ENCODE data around the gene LONRF3.

LONRF3 gene

GRCh38 chrX:119036107-119037029 is 62.0 kb downstream of the LONRF3 start:
- no peak overlapping the region for H3K4me3 ChIP-seq (ENCODE audit: low read length)
- no peak for TF ChIP-seq ZNF274 (IDR thresholded peaks at IDR 0.05; ENCODE audit: low read depth, low read length)

GRCh38 chrX:119040432-119040831 is 66.0 kb downstream of the LONRF3 start:
- no peak for TF ChIP-seq ZNF274 (IDR thresholded peaks at IDR 0.05; ENCODE audit: low read depth, low read length)
- H3K4me3 ChIP-seq (ENCODE audit: low read length) = no peak overlapping the region

GRCh38 chrX:119041175-119041574 is 66.8 kb downstream of the LONRF3 start:
- no peak overlapping the region for H3K4me3 ChIP-seq (ENCODE audit: low read length)
- TF ChIP-seq ZNF274 (IDR thresholded peaks at IDR 0.05; ENCODE audit: low read depth, low read length) = no peak

- no peak for TF ChIP-seq ZNF274 (IDR thresholded peaks at IDR 0.05; ENCODE audit: low read depth, low read length)
- no peak overlapping the region for H3K4me3 ChIP-seq (ENCODE audit: low read length)
These were observed 67.6 kb downstream of the LONRF3 start for GRCh38 chrX:119042040-119042439.

GRCh38 chrX:119042996-119043395 is 68.6 kb downstream of the LONRF3 start:
- TF ChIP-seq ZNF274 (IDR thresholded peaks at IDR 0.05; ENCODE audit: low read depth, low read length) = no peak

GRCh38 chrX:119045884-119046283 is 71.5 kb downstream of the LONRF3 start:
- no peak for TF ChIP-seq ZNF274 (IDR thresholded peaks at IDR 0.05; ENCODE audit: low read depth, low read length)
- no peak overlapping the region for H3K4me3 ChIP-seq (ENCODE audit: low read length)

More at GRCh38 chrX:119042996-119043395, 68.6 kb downstream of the LONRF3 start:
- no peak overlapping the region for H3K4me3 ChIP-seq (ENCODE audit: low read length)

GRCh38 chrX:119055687-119056086 is 81.3 kb downstream of the LONRF3 start:
- no peak overlapping the region for H3K4me3 ChIP-seq (ENCODE audit: low read length)

GRCh38 chrX:119062750-119063374 is 88.4 kb downstream of the LONRF3 start:
- no peak for TF ChIP-seq ZNF274 (IDR thresholded peaks at IDR 0.05; ENCODE audit: low read depth, low read length)
- H3K4me3 ChIP-seq (ENCODE audit: low read length) = no peak overlapping the region

More at GRCh38 chrX:119055687-119056086, 81.3 kb downstream of the LONRF3 start:
- no peak for TF ChIP-seq ZNF274 (IDR thresholded peaks at IDR 0.05; ENCODE audit: low read depth, low read length)

- no peak overlapping the region for H3K4me3 ChIP-seq (ENCODE audit: low read length)
- no peak for TF ChIP-seq ZNF274 (IDR thresholded peaks at IDR 0.05; ENCODE audit: low read depth, low read length)
These were observed 89.0 kb downstream of the LONRF3 start for GRCh38 chrX:119063428-119063827.

- no peak for TF ChIP-seq ZNF274 (IDR thresholded peaks at IDR 0.05; ENCODE audit: low read depth, low read length)
- H3K4me3 ChIP-seq (ENCODE audit: low read length) = no peak overlapping the region
These were observed 92.8 kb downstream of the LONRF3 start for GRCh38 chrX:119067023-119067739.
